CD4-positive, alpha-beta T cell (primary cell): Measurements from ENCODE around the gene TMEM11. TPM values are rescaled to one million over a fixed set of nuclear protein-coding genes. Genes with fewer than 3 reads are reported as not detected.

ENCODE experiments used
- ATAC-seq: fragments of 200-7000 bp; cut with Tn5 transposase; one replicate; pipeline ENCODE4 v1.10.0; 2022; ENCODE audit warnings: mild to moderate bottlenecking; ENCODE audit not compliant: poor library complexity
- CTCF ChIA-PET: fragments of 350-600 bp; sonication (Branson Sonifier 250); formaldehyde crosslinking; loops from one replicate; lab custom pipeline; 2021; ENCODE audit warnings: antibody characterized with exemption, inconsistent platforms; lab: Charles Lee
- POLR2A ChIA-PET: fragments of 350-600 bp; sonication (Branson Sonifier 250); formaldehyde crosslinking; loops from one replicate; lab custom pipeline; 2021; ENCODE audit warnings: antibody characterized with exemption, inconsistent platforms; lab: Charles Lee
- DNase-seq, 14 experiments: peaks; one replicate each; pipeline ENCODE4 v3.0.0-alpha.2; 2013 to 2020; ENCODE audit warnings: mixed read lengths in 2 of 14
- H3K27ac ChIP-seq, 2 donors: one replicate each; pipeline versions ENCODE4 v1.5.1 to v1.7.0; 2013; ENCODE audit warnings: low read length in 2 of 2, low read depth in 1 of 2, mild to moderate bottlenecking in 1 of 2
- H3K27me3 ChIP-seq, 2 experiments: 1 replicate in 1 of 2; 2 replicates in 1 of 2; pipeline versions ENCODE4 v1.6.1 to v1.7.0; 2013; ENCODE audit warnings: low read length in 2 of 2, control low read depth in 1 of 2, mild to moderate bottlenecking in 1 of 2, moderate library complexity in 1 of 2; ENCODE audit not compliant: insufficient read depth in 2 of 2, control insufficient read depth in 1 of 2
- H3K36me3 ChIP-seq: one replicate; pipeline ENCODE4 v1.6.1; 2013; ENCODE audit warnings: low read length, control low read depth; ENCODE audit not compliant: insufficient read depth
- H3K4me1 ChIP-seq: one replicate; pipeline ENCODE4 v1.6.1; 2013; ENCODE audit warnings: low read length, control low read depth; ENCODE audit not compliant: insufficient read depth
- H3K4me3 ChIP-seq: one replicate; pipeline ENCODE4 v1.5.1; 2013; ENCODE audit warnings: mild to moderate bottlenecking, low read length, moderate library complexity
- H3K9me3 ChIP-seq, 2 experiments: 1 replicate in 1 of 2; 2 replicates in 1 of 2; pipeline versions ENCODE4 v1.6.1 to v1.7.0; 2013; ENCODE audit warnings: low read length in 2 of 2, mild to moderate bottlenecking in 2 of 2, control low read depth in 1 of 2, moderate library complexity in 1 of 2; ENCODE audit not compliant: control insufficient read depth in 1 of 2, insufficient read depth in 1 of 2
- H3K27ac Mint-ChIP-seq: one replicate; pipeline ENCODE4 v1.8.0; 2020; ENCODE audit warnings: mixed read lengths
- H3K27me3 Mint-ChIP-seq: one replicate; pipeline ENCODE4 v1.8.0; 2021; ENCODE audit warnings: mixed read lengths
- H3K36me3 Mint-ChIP-seq: one replicate; pipeline ENCODE4 v1.8.0; 2021; ENCODE audit warnings: low read depth, mixed read lengths
- H3K4me1 Mint-ChIP-seq: one replicate; pipeline ENCODE4 v1.8.0; 2021; ENCODE audit warnings: low read depth, mixed read lengths
- H3K4me3 Mint-ChIP-seq: one replicate; pipeline ENCODE4 v1.8.0; 2020; ENCODE audit warnings: mild to moderate bottlenecking, mixed read lengths
- H3K9me3 Mint-ChIP-seq: one replicate; pipeline ENCODE4 v1.8.0; 2020; ENCODE audit warnings: mixed read lengths
- CTCF ChIP-seq: fragments of 200-600 bp; IDR thresholded peaks from one replicate; pipeline ENCODE4 v1.8.0; 2022; ENCODE audit warnings: antibody characterized with exemption, mild to moderate bottlenecking
- intact Hi-C, 2 experiments: fragments of 100-400 bp; cut with DNase I in 1 of 2; cut with micrococcal nuclease in 1 of 2; formaldehyde crosslinking; loops; one replicate each; pipeline versions ENCODE4 v1.15.1 to v1.9.0; 2023 to 2025; cut with DNase I, micrococcal nuclease
- total RNA-seq, 174 experiments: library from RNA in 2 of 174; stranded (reverse) in 2 of 174; gene quantifications; one replicate each; pipeline ENCODE4 v1.2.3 and lab custom pipeline; 2021 to 2026

The TMEM11 gene
- total RNA-seq, 2 experiments from 2014 or later: 17.8 to 19.2 TPM

GRCh38 chr17:21173543-21173942 lies 40.4 kb downstream of the TMEM11 start:
- Histone ChIP-seq H3K4me3 (no peak overlapping the region), H3K9me3 (no peaks in the 10 kb centered on the region), H3K4me1 (no peaks in the 10 kb centered on the region), H3K27ac (no peak overlapping the region), H3K27me3 (no peaks in the 10 kb centered on the region), H3K36me3 (peaks cover 14% of the 10 kb centered on the region)
- ATAC-seq (no peak), DNase-seq (no peak)
- TF ChIP-seq CTCF: no peak
- ChIA-PET POLR2A (no interaction called here), CTCF (interaction anchor here (1.5 kb wide), 1 partner anchor 130 kb away, joined by 3 read pairs; no protein-coding TSS in a partner anchor)
- Mint-ChIP-seq H3K36me3 (peaks cover 40% of the 10 kb centered on the region), H3K9me3 (no peaks in the 10 kb centered on the region), H3K27me3 (no peaks in the 10 kb centered on the region), H3K27ac (no peak overlapping the region), H3K4me1 (no peaks in the 10 kb centered on the region), H3K4me3 (no peak overlapping the region)
- intact Hi-C loops: no loop called here

- Histone ChIP-seq H3K27ac (no peak overlapping the region), H3K36me3 (peaks cover 13% of the 10 kb centered on the region), H3K27me3 (no peaks in the 10 kb centered on the region), H3K4me3 (no peak overlapping the region), H3K9me3 (no peaks in the 10 kb centered on the region), H3K4me1 (no peaks in the 10 kb centered on the region)
- CTCF ChIA-PET: no interaction called here
- peaks cover 34% of the 10 kb centered on the region for H3K36me3 Mint-ChIP-seq
- no peak for TF ChIP-seq CTCF
- POLR2A ChIA-PET: no interaction called here
- ATAC-seq (no peak), DNase-seq (no peak)
- H3K27ac Mint-ChIP-seq: no peak overlapping the region
- H3K4me3 Mint-ChIP-seq: no peak overlapping the region
- H3K4me1 Mint-ChIP-seq: no peaks in the 10 kb centered on the region
- H3K9me3 Mint-ChIP-seq: no peaks in the 10 kb centered on the region
- H3K27me3 Mint-ChIP-seq: no peaks in the 10 kb centered on the region
- intact Hi-C loops: no loop called here
Observed at GRCh38 chr17:21172846-21173245, 41.1 kb downstream of the TMEM11 start.

GRCh38 chr17:21171970-21172510 lies 41.9 kb downstream of the TMEM11 start:
- H3K4me3 Mint-ChIP-seq: no peak overlapping the region
- no peaks in the 10 kb centered on the region for H3K4me1 Mint-ChIP-seq
- CTCF ChIA-PET: no interaction called here
- Histone ChIP-seq H3K27ac (no peak overlapping the region), H3K4me3 (no peak overlapping the region), H3K27me3 (no peaks in the 10 kb centered on the region), H3K9me3 (no peaks in the 10 kb centered on the region), H3K4me1 (no peaks in the 10 kb centered on the region), H3K36me3 (peaks cover 11% of the 10 kb centered on the region)
- H3K27ac Mint-ChIP-seq: no peak overlapping the region
- POLR2A ChIA-PET: no interaction called here
- no peaks in the 10 kb centered on the region for H3K27me3 Mint-ChIP-seq
- no peaks in the 10 kb centered on the region for H3K9me3 Mint-ChIP-seq
- DNase-seq (no peak), ATAC-seq (no peak)
- peaks cover 27% of the 10 kb centered on the region for H3K36me3 Mint-ChIP-seq
- TF ChIP-seq CTCF: no peak
- intact Hi-C loops: loop anchor here in 1 of 2 experiments (1.0 kb wide), 1 partner anchor 29 kb away; no protein-coding TSS in a partner anchor
